GM12872 (cell line): ENCODE results near the gene GCK.

Experiments
- CTCF ChIP-seq: IDR thresholded peaks from 3 replicates; pipeline ENCODE4 v1.5.1; 2011; ENCODE audit warnings: low read depth, mild to moderate bottlenecking, low read length, moderate library complexity; ENCODE audit not compliant: insufficient read depth

Gene GCK

GRCh38 chr7:44124822-44125202 is 64.4 kb downstream of the GCK start:
- TF ChIP-seq CTCF: no peak

- no peak for TF ChIP-seq CTCF
Observed at GRCh38 chr7:44123190-44124003, 65.8 kb downstream of the GCK start, which contains the start of gene POLD2. Gene POLD2, minus strand, starts transcription at chr7:44123548. Its CDS starts 1,495 bp downstream, at chr7:44122053.

- no peak for TF ChIP-seq CTCF
Observed at GRCh38 chr7:44122529-44122928, 66.7 kb downstream of the GCK start.

- no peak for TF ChIP-seq CTCF
Observed at GRCh38 chr7:44121761-44122420, 67.3 kb downstream of the GCK start.

GRCh38 chr7:44120395-44120794 is 68.8 kb downstream of the GCK start:
- no peak for TF ChIP-seq CTCF

GRCh38 chr7:44119829-44120380 is 69.3 kb downstream of the GCK start:
- no peak for TF ChIP-seq CTCF

GRCh38 chr7:44117801-44118429 is 71.3 kb downstream of the GCK start:
- no peak for TF ChIP-seq CTCF
